Measurements from ENCODE around the gene MAP4K2. TPM values are rescaled to one million over a fixed set of nuclear protein-coding genes. Genes with fewer than 3 reads are reported as not detected.

Gene MAP4K2
- total and polyA plus RNA-seq, 2 donors from 2014 or later: 12.5 to 15.4 TPM

GRCh38 chr11:64769283-64769682, 33.7 kb downstream of the MAP4K2 start:
- no peak for DNase-seq
- H3K4me1 ChIP-seq (ENCODE audit: control insufficient read depth in 2 of 3, insufficient read depth in 2 of 3, low read depth in 1 of 3, low read length in 3 of 3): peaks cover 0 to 31% (median 0%) of the 10 kb centered on the region in 3 donors
- no peak for FAIRE-seq
- no peak for TF ChIP-seq CTCF (IDR thresholded peaks at IDR 0.05; ENCODE audit: borderline replicate concordance, extremely low read depth, insufficient read depth)
- no peak overlapping the region for H3K4me3 ChIP-seq (ENCODE audit: low read length in 3 of 3)
- H3K27ac ChIP-seq (ENCODE audit: low read depth in 2 of 2, low read length in 2 of 2): no peak overlapping the region
- peaks cover 47 to 85% (median 80%) of the 10 kb centered on the region in 3 donors for H3K36me3 ChIP-seq (ENCODE audit: control insufficient read depth in 2 of 3, insufficient read depth in 3 of 3, low read length in 3 of 3)
- H3K9me3 ChIP-seq (ENCODE audit: control insufficient read depth in 2 of 3, insufficient read depth in 1 of 3, low read length in 3 of 3): no peaks in the 10 kb centered on the region
- no peak overlapping the region for H3K9ac ChIP-seq (ENCODE audit: low read length in 3 of 3)
- no peaks in the 10 kb centered on the region for H3K27me3 ChIP-seq (ENCODE audit: control insufficient read depth, insufficient read depth, low read length)
- intact Hi-C loops (cut with DNase I): no loop called here

- no peak for TF ChIP-seq CTCF (IDR thresholded peaks at IDR 0.05; ENCODE audit: borderline replicate concordance, extremely low read depth, insufficient read depth)
- H3K27ac ChIP-seq (ENCODE audit: low read depth in 2 of 2, low read length in 2 of 2): no peak overlapping the region
Observed at GRCh38 chr11:64768300-64768694, 34.7 kb downstream of the MAP4K2 start.

GRCh38 chr11:64767344-64768299, 35.4 kb downstream of the MAP4K2 start:
- no peak overlapping the region for H3K9ac ChIP-seq (ENCODE audit: low read length in 3 of 3)
- no peaks in the 10 kb centered on the region for H3K9me3 ChIP-seq (ENCODE audit: control insufficient read depth in 2 of 3, insufficient read depth in 1 of 3, low read length in 3 of 3)
- peak; percentile 35 for TF ChIP-seq CTCF (IDR thresholded peaks at IDR 0.05; ENCODE audit: borderline replicate concordance, extremely low read depth, insufficient read depth)
- H3K4me1 ChIP-seq (ENCODE audit: control insufficient read depth in 2 of 3, insufficient read depth in 2 of 3, low read depth in 1 of 3, low read length in 3 of 3): peaks cover 0 to 35% (median 7%) of the 10 kb centered on the region in 3 donors
- peaks cover 34 to 78% (median 69%) of the 10 kb centered on the region in 3 donors for H3K36me3 ChIP-seq (ENCODE audit: control insufficient read depth in 2 of 3, insufficient read depth in 3 of 3, low read length in 3 of 3)
- FAIRE-seq: no peak
- DNase-seq: peak; percentile 67 to 86 (median 76)
- H3K4me3 ChIP-seq (ENCODE audit: low read length in 3 of 3): no peak overlapping the region
- intact Hi-C loops (cut with DNase I): no loop called here
- H3K27ac ChIP-seq (ENCODE audit: low read depth in 2 of 2, low read length in 2 of 2): peak overlapping the region in 1 of 2 donors; percentile 8
- H3K27me3 ChIP-seq (ENCODE audit: control insufficient read depth, insufficient read depth, low read length): no peaks in the 10 kb centered on the region

More at GRCh38 chr11:64768300-64768694, 34.7 kb downstream of the MAP4K2 start:
- Histone ChIP-seq H3K4me3 (ENCODE audit: low read length in 3 of 3) (no peak overlapping the region), H3K4me1 (ENCODE audit: control insufficient read depth in 2 of 3, insufficient read depth in 2 of 3, low read depth in 1 of 3, low read length in 3 of 3) (peaks cover 0 to 35% (median 7%) of the 10 kb centered on the region in 3 donors), H3K27me3 (ENCODE audit: control insufficient read depth, insufficient read depth, low read length) (no peaks in the 10 kb centered on the region), H3K9me3 (ENCODE audit: control insufficient read depth in 2 of 3, insufficient read depth in 1 of 3, low read length in 3 of 3) (no peaks in the 10 kb centered on the region), H3K9ac (ENCODE audit: low read length in 3 of 3) (no peak overlapping the region), H3K36me3 (ENCODE audit: control insufficient read depth in 2 of 3, insufficient read depth in 3 of 3, low read length in 3 of 3) (peaks cover 40 to 85% (median 74%) of the 10 kb centered on the region in 3 donors)
- intact Hi-C loops (cut with DNase I): no loop called here
- DNase-seq: no peak
- no peak for FAIRE-seq

All from kidney (tissue), 14 donors.